CD8-positive, alpha-beta memory T cell (primary cell): ENCODE results near the gene TSPAN9. TPM values are rescaled to one million over a fixed set of nuclear protein-coding genes. Genes with fewer than 3 reads are reported as not detected.

Experiments
- CTCF ChIA-PET: fragments of 350-600 bp; sonication (Branson Sonifier 250); formaldehyde crosslinking; loops from one replicate; lab custom pipeline; 2021; ENCODE audit warnings: antibody characterized with exemption; lab: Charles Lee
- POLR2A ChIA-PET: fragments of 350-600 bp; sonication (Branson Sonifier 250); formaldehyde crosslinking; loops from one replicate; lab custom pipeline; 2021; ENCODE audit warnings: antibody characterized with exemption; lab: Charles Lee
- DNase-seq, 5 donors: peaks; one replicate each; pipeline versions ENCODE4 v3.0.0 to v3.0.0-alpha.2; 2020 to 2022; ENCODE audit warnings: mixed read lengths in 1 of 5
- H3K27ac ChIP-seq: one replicate; pipeline ENCODE4 v1.7.0; 2013; ENCODE audit warnings: low read depth, mild to moderate bottlenecking, low read length, moderate library complexity
- H3K27me3 ChIP-seq: 2 replicates; pipeline ENCODE4 v1.7.0; 2013; ENCODE audit warnings: low read length, mild to moderate bottlenecking; ENCODE audit not compliant: insufficient read depth, poor library complexity, severe bottlenecking
- H3K36me3 ChIP-seq: 2 replicates; pipeline ENCODE4 v1.7.0; 2013; ENCODE audit warnings: mild to moderate bottlenecking, low read length, moderate library complexity; ENCODE audit not compliant: insufficient read depth
- H3K4me1 ChIP-seq: 2 replicates; pipeline ENCODE4 v1.7.0; 2013; ENCODE audit warnings: mild to moderate bottlenecking, low read length, moderate library complexity; ENCODE audit not compliant: insufficient read depth
- H3K4me3 ChIP-seq: 2 replicates; pipeline ENCODE4 v1.7.0; 2013; ENCODE audit warnings: mild to moderate bottlenecking, low read length
- H3K9me3 ChIP-seq: 2 replicates; pipeline ENCODE4 v1.7.0; 2013; ENCODE audit warnings: mild to moderate bottlenecking, low read length
- H3K27ac Mint-ChIP-seq, 8 donors: one replicate each; pipeline ENCODE4 v1.8.0; 2020 to 2021; ENCODE audit warnings: mixed read lengths in 8 of 8, mild to moderate bottlenecking in 6 of 8, inconsistent platforms in 3 of 8, moderate library complexity in 3 of 8
- H3K27me3 Mint-ChIP-seq, 2 donors: one replicate each; pipeline ENCODE4 v1.8.0; 2020 to 2021; ENCODE audit warnings: mixed read lengths in 2 of 2, mild to moderate bottlenecking in 1 of 2, moderate library complexity in 1 of 2
- H3K36me3 Mint-ChIP-seq, 3 donors: one replicate each; pipeline ENCODE4 v1.8.0; 2020 to 2021; ENCODE audit warnings: mixed read lengths in 3 of 3, inconsistent platforms in 1 of 3, mild to moderate bottlenecking in 1 of 3
- H3K4me1 Mint-ChIP-seq, 3 donors: one replicate each; pipeline ENCODE4 v1.8.0; 2020 to 2021; ENCODE audit warnings: mixed read lengths in 3 of 3, inconsistent platforms in 1 of 3, mild to moderate bottlenecking in 1 of 3
- H3K4me3 Mint-ChIP-seq, 7 donors: one replicate each; pipeline ENCODE4 v1.8.0; 2020 to 2021; ENCODE audit warnings: mixed read lengths in 7 of 7, mild to moderate bottlenecking in 6 of 7, moderate library complexity in 4 of 7, inconsistent platforms in 2 of 7
- H3K9me3 Mint-ChIP-seq, 5 donors: one replicate each; pipeline ENCODE4 v1.8.0; 2020 to 2022; ENCODE audit warnings: mixed read lengths in 5 of 5, mild to moderate bottlenecking in 3 of 5, moderate library complexity in 2 of 5, inconsistent platforms in 1 of 5
- polyA plus RNA-seq: library from polyadenylated mRNA; unstranded; fragments of 300-500 nt; fragmentation: Illumina TruSeq; gene quantifications from one replicate; pipeline ENCODE4 v1.2.3, GENCODE V29; 2021
- total RNA-seq, 2 experiments: library from RNA; stranded (reverse); gene quantifications; one replicate each; pipeline ENCODE4 v1.2.3, GENCODE V29; 2021

The TSPAN9 gene
- total and polyA plus RNA-seq, 3 experiments from 2014 or later = 0.33 to 0.79 TPM; not detected in 1

DNA sequence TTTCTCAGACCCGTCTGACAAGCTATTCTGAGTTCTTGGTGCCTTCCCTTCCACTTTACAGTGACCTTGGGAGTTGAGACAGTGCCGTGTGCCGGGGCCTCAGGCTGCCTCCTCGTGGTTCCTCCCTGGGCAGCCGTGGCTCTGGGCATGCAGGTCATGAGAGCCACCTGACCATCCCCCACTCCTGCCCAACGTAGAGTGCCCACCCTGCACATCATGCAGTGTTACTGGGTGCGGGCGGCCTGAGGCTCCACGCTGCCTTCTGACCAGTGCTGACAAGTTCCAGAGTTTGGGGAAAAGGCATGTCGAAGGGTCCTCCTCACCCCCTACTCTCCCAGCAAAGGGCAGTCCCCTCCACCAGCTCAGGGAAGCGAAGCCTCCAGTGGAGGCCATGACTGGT lies 190.5 kb downstream of the TSPAN9 start:
- no peaks in the 10 kb centered on the region for H3K9me3 Mint-ChIP-seq
- Histone ChIP-seq H3K27ac (no peak overlapping the region), H3K36me3 (no peaks in the 10 kb centered on the region), H3K4me1 (no peaks in the 10 kb centered on the region), H3K9me3 (no peaks in the 10 kb centered on the region), H3K4me3 (no peak overlapping the region), H3K27me3 (no peaks in the 10 kb centered on the region)
- CTCF ChIA-PET = interaction anchor here (2.9 kb wide), 1 partner anchor 8 kb away, joined by 14 read pairs; no protein-coding TSS in a partner anchor
- POLR2A ChIA-PET = no interaction called here
- H3K27me3 Mint-ChIP-seq = peaks cover 2 to 18% of the 10 kb centered on the region in 2 donors
- no peaks in the 10 kb centered on the region for H3K4me1 Mint-ChIP-seq
- DNase-seq = no peak
- H3K36me3 Mint-ChIP-seq = no peaks in the 10 kb centered on the region
- H3K27ac Mint-ChIP-seq = no peak overlapping the region
- H3K4me3 Mint-ChIP-seq = no peak overlapping the region

DNA sequence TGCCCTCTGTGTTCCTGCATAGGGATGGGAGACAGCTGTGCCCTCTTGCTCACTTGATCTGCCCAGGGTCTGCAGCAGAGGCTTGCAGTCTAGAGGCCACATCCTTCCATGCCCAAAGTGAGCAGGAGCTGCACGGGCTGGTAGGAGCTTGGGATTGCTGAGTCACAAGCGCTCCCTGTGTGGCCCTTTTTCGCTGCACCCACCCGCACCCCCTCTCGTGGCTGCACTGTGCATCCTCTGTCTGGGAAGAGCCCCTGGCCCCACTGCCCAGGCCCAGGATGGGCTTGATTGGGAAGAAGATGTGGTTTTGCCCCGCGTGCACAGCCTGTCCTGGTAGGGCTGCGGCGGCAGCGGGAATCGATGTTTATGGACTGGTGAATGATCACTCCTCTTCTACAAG lies 192.4 kb downstream of the TSPAN9 start:
- no peaks in the 10 kb centered on the region for H3K9me3 ChIP-seq
- H3K36me3 Mint-ChIP-seq = no peaks in the 10 kb centered on the region
- H3K4me3 ChIP-seq = no peak overlapping the region
- POLR2A ChIA-PET = no interaction called here
- H3K4me1 Mint-ChIP-seq = peaks cover 0 to under 1% (median 0%) of the 10 kb centered on the region in 3 donors
- H3K27ac Mint-ChIP-seq = no peak overlapping the region
- H3K27ac ChIP-seq = no peak overlapping the region
- H3K9me3 Mint-ChIP-seq = no peaks in the 10 kb centered on the region
- no peak overlapping the region for H3K4me3 Mint-ChIP-seq
- H3K27me3 ChIP-seq = no peaks in the 10 kb centered on the region
- no peaks in the 10 kb centered on the region for H3K4me1 ChIP-seq
- H3K27me3 Mint-ChIP-seq = peaks cover 4 to 22% of the 10 kb centered on the region in 2 donors
- no peaks in the 10 kb centered on the region for H3K36me3 ChIP-seq
- CTCF ChIA-PET = no interaction called here
- no peak for DNase-seq

DNA sequence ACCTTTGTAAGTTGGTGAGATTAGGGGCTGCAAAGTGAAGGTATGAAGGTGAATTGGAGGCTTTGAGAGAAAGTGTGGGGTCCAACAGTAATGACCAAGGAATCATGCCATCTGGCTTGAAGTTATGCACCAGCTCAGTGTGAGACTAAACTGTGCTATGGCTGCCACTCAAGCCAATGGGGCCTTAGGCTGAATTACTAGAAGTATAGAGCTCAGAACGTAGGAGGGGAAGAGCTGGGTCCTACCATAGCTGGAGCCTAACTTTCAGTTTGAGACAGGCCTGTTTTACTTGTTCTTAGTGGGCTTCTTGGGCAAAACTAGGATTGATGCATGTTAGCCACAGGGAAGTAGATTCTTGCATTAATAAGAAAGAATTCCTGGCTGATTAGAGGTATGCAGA lies 194.0 kb downstream of the TSPAN9 start:
- H3K27ac Mint-ChIP-seq = no peak overlapping the region
- H3K4me3 ChIP-seq = no peak overlapping the region
- POLR2A ChIA-PET = no interaction called here
- no peaks in the 10 kb centered on the region for H3K9me3 Mint-ChIP-seq
- peaks cover 7 to 35% of the 10 kb centered on the region in 2 donors for H3K27me3 Mint-ChIP-seq
- H3K27me3 ChIP-seq = no peaks in the 10 kb centered on the region
- H3K36me3 Mint-ChIP-seq = no peaks in the 10 kb centered on the region
- H3K27ac ChIP-seq = no peak overlapping the region
- H3K9me3 ChIP-seq = no peaks in the 10 kb centered on the region
- CTCF ChIA-PET = interaction anchor here (1.1 kb wide), 1 partner anchor 29 kb away, joined by 3 read pairs; no protein-coding TSS in a partner anchor
- H3K4me3 Mint-ChIP-seq = no peak overlapping the region
- H3K4me1 ChIP-seq = no peaks in the 10 kb centered on the region
- DNase-seq = no peak
- H3K4me1 Mint-ChIP-seq = peaks cover 0 to 6% (median 0%) of the 10 kb centered on the region in 3 donors
- no peaks in the 10 kb centered on the region for H3K36me3 ChIP-seq

DNA sequence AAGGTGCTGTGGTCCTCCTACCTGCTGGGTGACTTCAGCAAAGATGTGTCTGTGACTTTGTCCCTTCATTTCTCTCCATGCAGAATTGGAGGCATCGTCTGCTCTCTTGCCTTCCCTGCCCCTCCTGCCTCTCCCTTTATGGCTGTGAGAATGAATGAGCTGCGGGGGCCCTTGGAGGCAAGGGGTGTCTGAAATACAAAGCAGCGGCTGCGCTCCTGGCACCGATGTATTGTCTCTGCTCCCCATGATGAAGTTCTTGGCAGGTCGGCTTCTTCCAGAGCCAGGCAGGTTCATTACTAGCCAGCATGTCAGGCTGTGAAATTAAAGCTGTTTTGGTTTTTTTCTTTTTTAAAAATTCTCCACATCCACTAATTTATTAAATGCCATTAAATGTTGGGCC lies 194.5 kb downstream of the TSPAN9 start:
- no peak overlapping the region for H3K27ac Mint-ChIP-seq
- Histone ChIP-seq H3K9me3 (no peaks in the 10 kb centered on the region), H3K4me1 (no peaks in the 10 kb centered on the region), H3K27ac (no peak overlapping the region), H3K36me3 (no peaks in the 10 kb centered on the region), H3K4me3 (no peak overlapping the region), H3K27me3 (no peaks in the 10 kb centered on the region)
- no peak for DNase-seq
- no peaks in the 10 kb centered on the region for H3K9me3 Mint-ChIP-seq
- CTCF ChIA-PET = no interaction called here
- H3K27me3 Mint-ChIP-seq = peaks cover 7 to 38% of the 10 kb centered on the region in 2 donors
- POLR2A ChIA-PET = no interaction called here
- H3K4me3 Mint-ChIP-seq = no peak overlapping the region
- H3K36me3 Mint-ChIP-seq = no peaks in the 10 kb centered on the region
- H3K4me1 Mint-ChIP-seq = peaks cover 0 to 6% (median 0%) of the 10 kb centered on the region in 3 donors

DNA sequence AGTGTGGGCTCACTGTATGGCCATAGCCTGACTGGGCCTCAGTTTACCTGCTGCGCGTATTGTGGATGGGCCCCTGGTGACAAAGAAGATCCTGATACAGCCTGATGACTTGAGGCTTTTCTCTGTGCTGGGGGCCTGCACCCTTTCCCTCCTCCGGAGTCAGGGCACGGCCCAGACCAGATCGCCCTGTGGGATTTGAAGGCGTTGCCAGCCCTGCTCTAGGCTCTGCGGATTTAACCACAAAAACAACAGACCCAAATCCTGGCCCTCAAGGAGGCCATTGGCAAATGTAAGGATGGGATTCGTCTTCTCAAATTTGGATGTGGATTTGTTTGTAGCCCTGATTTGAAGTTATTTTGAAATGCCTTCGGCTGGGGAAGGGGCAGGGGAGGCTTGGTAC lies 195.8 kb downstream of the TSPAN9 start:
- Histone ChIP-seq H3K4me3 (no peak overlapping the region), H3K27ac (no peak overlapping the region), H3K27me3 (no peaks in the 10 kb centered on the region), H3K36me3 (no peaks in the 10 kb centered on the region), H3K4me1 (no peaks in the 10 kb centered on the region), H3K9me3 (no peaks in the 10 kb centered on the region)
- H3K36me3 Mint-ChIP-seq = no peaks in the 10 kb centered on the region
- peaks cover 5 to 39% of the 10 kb centered on the region in 2 donors for H3K27me3 Mint-ChIP-seq
- no peak overlapping the region for H3K4me3 Mint-ChIP-seq
- peaks cover 0 to 6% (median 0%) of the 10 kb centered on the region in 3 donors for H3K4me1 Mint-ChIP-seq
- POLR2A ChIA-PET = no interaction called here
- CTCF ChIA-PET = interaction anchor here (1.3 to 5.0 kb wide), 2 partner anchors 27 to 200 kb away, joined by 6 to 52 read pairs; no protein-coding TSS in a partner anchor
- no peak for DNase-seq
- H3K9me3 Mint-ChIP-seq = no peaks in the 10 kb centered on the region
- H3K27ac Mint-ChIP-seq = no peak overlapping the region

DNA sequence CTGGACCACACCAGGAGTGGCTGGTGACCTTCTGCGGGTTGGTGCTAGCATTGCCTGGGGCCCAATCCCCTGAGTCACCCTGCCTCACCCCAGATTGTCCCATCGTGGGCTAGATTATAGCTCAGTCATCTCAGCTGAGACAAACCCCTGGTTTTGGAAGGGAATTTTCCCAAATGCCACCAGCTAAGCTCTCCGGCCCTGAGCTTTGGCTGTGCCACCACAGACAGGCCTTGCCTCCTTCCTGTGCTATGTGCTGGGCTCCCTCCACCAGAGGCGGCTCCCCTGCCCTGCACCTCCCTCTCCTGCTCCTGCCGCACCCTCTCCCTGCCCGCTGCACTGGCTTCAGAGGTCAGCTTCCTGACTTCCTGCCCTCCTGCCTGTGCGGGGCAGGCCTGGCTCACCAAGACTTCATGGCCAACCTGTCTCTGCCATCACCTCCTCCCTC lies 196.3 kb downstream of the TSPAN9 start:
- H3K9me3 ChIP-seq = no peaks in the 10 kb centered on the region
- DNase-seq = no peak
- no peaks in the 10 kb centered on the region for H3K9me3 Mint-ChIP-seq
- no peak overlapping the region for H3K4me3 ChIP-seq
- peaks cover 5 to 41% of the 10 kb centered on the region in 2 donors for H3K27me3 Mint-ChIP-seq
- ChIA-PET POLR2A (no interaction called here), CTCF (interaction anchor here (1.3 to 5.0 kb wide), 2 partner anchors 27 to 200 kb away, joined by 6 to 52 read pairs; no protein-coding TSS in a partner anchor)
- no peak overlapping the region for H3K27ac ChIP-seq
- no peaks in the 10 kb centered on the region for H3K27me3 ChIP-seq
- H3K4me1 Mint-ChIP-seq = peaks cover 0 to 6% (median 0%) of the 10 kb centered on the region in 3 donors
- no peaks in the 10 kb centered on the region for H3K4me1 ChIP-seq
- H3K4me3 Mint-ChIP-seq = no peak overlapping the region
- no peaks in the 10 kb centered on the region for H3K36me3 ChIP-seq
- H3K36me3 Mint-ChIP-seq = no peaks in the 10 kb centered on the region
- no peak overlapping the region for H3K27ac Mint-ChIP-seq

DNA sequence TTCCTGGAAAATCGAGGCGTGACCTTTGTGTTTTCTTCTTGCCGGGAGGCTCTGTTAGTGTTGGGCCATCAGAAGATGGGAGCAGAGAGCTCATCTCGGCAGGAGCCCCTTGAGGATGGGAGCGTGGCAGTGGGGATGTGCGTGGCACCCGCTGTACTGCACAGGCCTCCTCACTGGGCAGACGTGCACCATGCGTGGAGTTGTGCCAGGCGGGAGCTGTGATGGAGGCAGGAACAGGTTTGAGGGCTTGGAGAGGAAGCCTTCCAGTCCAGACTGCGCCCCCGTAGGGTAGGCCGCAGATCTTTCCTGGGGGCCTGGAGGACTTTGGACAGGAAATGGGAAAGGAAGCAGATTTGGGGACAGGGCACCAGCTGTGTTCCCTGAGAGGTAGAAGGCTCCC lies 197.5 kb downstream of the TSPAN9 start:
- H3K9me3 ChIP-seq = no peaks in the 10 kb centered on the region
- Mint-ChIP-seq H3K9me3 (no peaks in the 10 kb centered on the region), H3K27ac (no peak overlapping the region), H3K4me1 (peaks cover 0 to 6% (median 0%) of the 10 kb centered on the region in 3 donors), H3K4me3 (peak overlapping the region in 1 of 7 donors; percentile 40), H3K36me3 (no peaks in the 10 kb centered on the region), H3K27me3 (peaks cover 10 to 49% of the 10 kb centered on the region in 2 donors)
- no peaks in the 10 kb centered on the region for H3K27me3 ChIP-seq
- ChIA-PET POLR2A (no interaction called here), CTCF (interaction anchor here (1.2 to 5.0 kb wide), 9 partner anchors 12 to 214 kb away, joined by 3 to 52 read pairs (median 6); no protein-coding TSS in a partner anchor)
- H3K4me1 ChIP-seq = no peaks in the 10 kb centered on the region
- DNase-seq = no peak
- H3K27ac ChIP-seq = no peak overlapping the region
- no peaks in the 10 kb centered on the region for H3K36me3 ChIP-seq
- no peak overlapping the region for H3K4me3 ChIP-seq

DNA sequence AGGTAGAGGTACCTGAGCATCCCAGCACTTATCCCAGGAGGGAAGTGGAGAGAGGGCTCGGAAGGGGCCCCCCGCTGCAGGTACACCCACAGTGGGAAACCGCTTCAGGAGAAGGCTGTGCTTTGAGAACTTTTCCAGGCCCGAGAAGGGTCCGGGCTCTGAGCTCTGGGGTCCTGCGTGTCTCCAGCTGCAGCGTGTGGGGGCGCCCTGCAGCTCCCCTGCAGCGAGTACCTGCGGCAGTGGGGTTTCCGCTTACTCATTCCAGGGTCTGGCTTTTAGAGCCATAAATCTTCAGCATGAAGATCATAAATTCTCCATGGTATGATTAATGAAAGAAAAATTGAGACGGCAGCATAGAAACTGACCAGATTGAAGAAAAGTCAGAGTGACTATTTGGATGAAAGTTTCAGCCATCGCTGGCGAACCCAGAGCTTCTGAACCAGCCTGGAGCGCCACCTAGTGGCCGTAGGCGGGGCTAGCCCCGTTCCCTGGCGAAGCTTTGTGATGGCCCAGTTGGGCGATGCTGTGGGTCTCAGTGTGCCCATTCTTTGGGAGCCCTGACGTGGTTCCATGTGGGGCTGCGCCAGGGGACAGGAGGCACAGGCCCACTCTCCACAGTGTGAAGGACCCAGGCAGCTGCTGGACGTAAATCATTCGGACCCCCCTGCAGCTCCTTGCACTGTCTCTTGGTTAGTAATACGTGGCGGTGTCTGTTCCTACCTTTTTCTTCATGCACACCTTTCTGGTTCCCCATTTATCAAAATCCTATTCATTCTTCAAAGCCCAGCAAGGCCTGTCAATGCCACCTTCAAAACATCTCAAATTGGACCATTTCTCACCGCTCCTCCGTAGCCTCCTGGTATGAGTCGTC lies 198.2 kb downstream of the TSPAN9 start:
- Histone ChIP-seq H3K36me3 (no peaks in the 10 kb centered on the region), H3K27ac (no peak overlapping the region), H3K27me3 (no peaks in the 10 kb centered on the region), H3K4me1 (no peaks in the 10 kb centered on the region), H3K9me3 (no peaks in the 10 kb centered on the region), H3K4me3 (no peak overlapping the region)
- peak; percentile 42 to 71 (median 47) for DNase-seq
- Mint-ChIP-seq H3K36me3 (no peaks in the 10 kb centered on the region), H3K27me3 (peaks cover 10 to 44% of the 10 kb centered on the region in 2 donors), H3K4me1 (peaks cover 0 to 6% (median 0%) of the 10 kb centered on the region in 3 donors), H3K9me3 (no peaks in the 10 kb centered on the region), H3K4me3 (peak overlapping the region in 3 of 7 donors; percentile 11 to 34 (median 23)), H3K27ac (no peak overlapping the region)
- ChIA-PET CTCF (interaction anchor here (0.6 to 5.0 kb wide), 15 partner anchors 9 to 215 kb away, joined by 3 to 52 read pairs (median 5); no protein-coding TSS in a partner anchor), POLR2A (no interaction called here)
